Adipocyte (in vitro differentiated cells): ENCODE results near the gene ZDHHC13.

Experiments used
- DNase-seq: peaks from one replicate; pipeline ENCODE4 v3.0.0-alpha.2; 2015; ENCODE audit warnings: low read depth
- H3K27me3 ChIP-seq: replicated peaks from 2 replicates; pipeline ENCODE4 v1.7.0; 2013; ENCODE audit warnings: mild to moderate bottlenecking, low read length, moderate library complexity; ENCODE audit not compliant: control insufficient read depth, insufficient read depth
- H3K36me3 ChIP-seq: 2 replicates; pipeline ENCODE4 v1.7.0; 2013; ENCODE audit warnings: low read length, mild to moderate bottlenecking, moderate library complexity; ENCODE audit not compliant: control insufficient read depth, insufficient read depth, severe bottlenecking
- H3K4me1 ChIP-seq: 2 replicates; pipeline ENCODE4 v1.7.0; 2013; ENCODE audit warnings: mild to moderate bottlenecking, low read length, moderate library complexity; ENCODE audit not compliant: control insufficient read depth, insufficient read depth
- H3K4me3 ChIP-seq: 2 replicates; pipeline ENCODE4 v1.7.0; 2013; ENCODE audit warnings: mild to moderate bottlenecking, low read length, moderate library complexity
- H3K9ac ChIP-seq: 2 replicates; pipeline ENCODE4 v1.7.0; 2013; ENCODE audit warnings: mild to moderate bottlenecking, low read length, moderate library complexity
- H3K9me3 ChIP-seq: 2 replicates; pipeline ENCODE4 v1.7.0; 2013; ENCODE audit warnings: mild to moderate bottlenecking, low read length, moderate library complexity; ENCODE audit not compliant: control insufficient read depth

ZDHHC13 gene

GRCh38 chr11:19083166-19083565, 33.8 kb upstream of the ZDHHC13 start:
- Histone ChIP-seq H3K4me1 (peaks cover 23% of the 10 kb centered on the region), H3K9me3 (no peaks in the 10 kb centered on the region), H3K4me3 (no peak overlapping the region), H3K27me3 (peaks cover 7% of the 10 kb centered on the region), H3K36me3 (no peaks in the 10 kb centered on the region), H3K9ac (no peak overlapping the region)
- no peak for DNase-seq

GRCh38 chr11:19084661-19085315, 32.2 kb upstream of the ZDHHC13 start:
- Histone ChIP-seq H3K27me3 (peaks cover 7% of the 10 kb centered on the region), H3K4me3 (no peak overlapping the region), H3K9me3 (no peaks in the 10 kb centered on the region), H3K4me1 (peaks cover 8% of the 10 kb centered on the region), H3K36me3 (no peaks in the 10 kb centered on the region), H3K9ac (no peak overlapping the region)
- DNase-seq, result no peak

- peak; percentile 49 for DNase-seq
- Histone ChIP-seq H3K9me3 (no peaks in the 10 kb centered on the region), H3K4me1 (no peaks in the 10 kb centered on the region), H3K36me3 (no peaks in the 10 kb centered on the region), H3K9ac (no peak overlapping the region), H3K27me3 (peaks cover 10% of the 10 kb centered on the region), H3K4me3 (no peak overlapping the region)
Observed at GRCh38 chr11:19087658-19088057, 29.3 kb upstream of the ZDHHC13 start.

GRCh38 chr11:19088791-19089190, 28.2 kb upstream of the ZDHHC13 start:
- H3K27me3 ChIP-seq, result peaks cover 5% of the 10 kb centered on the region
- DNase-seq, result no peak

GRCh38 chr11:19089421-19089820, 27.5 kb upstream of the ZDHHC13 start:
- Histone ChIP-seq H3K4me1 (no peaks in the 10 kb centered on the region), H3K9me3 (no peaks in the 10 kb centered on the region), H3K27me3 (peaks cover 5% of the 10 kb centered on the region), H3K4me3 (no peak overlapping the region), H3K36me3 (no peaks in the 10 kb centered on the region), H3K9ac (no peak overlapping the region)
- DNase-seq, result no peak

More at GRCh38 chr11:19088791-19089190, 28.2 kb upstream of the ZDHHC13 start:
- Histone ChIP-seq H3K9ac (no peak overlapping the region), H3K4me3 (no peak overlapping the region), H3K9me3 (no peaks in the 10 kb centered on the region), H3K36me3 (no peaks in the 10 kb centered on the region), H3K4me1 (no peaks in the 10 kb centered on the region)

GRCh38 chr11:19091366-19091765, 25.6 kb upstream of the ZDHHC13 start:
- no peaks in the 10 kb centered on the region for H3K9me3 ChIP-seq
- no peak overlapping the region for H3K9ac ChIP-seq
- no peaks in the 10 kb centered on the region for H3K4me1 ChIP-seq
- DNase-seq, result no peak
- H3K4me3 ChIP-seq, result no peak overlapping the region
- no peaks in the 10 kb centered on the region for H3K36me3 ChIP-seq
- peaks cover 16% of the 10 kb centered on the region for H3K27me3 ChIP-seq

GRCh38 chr11:19092342-19092741, 24.6 kb upstream of the ZDHHC13 start:
- DNase-seq, result no peak
- Histone ChIP-seq H3K36me3 (no peaks in the 10 kb centered on the region), H3K27me3 (peaks cover 26% of the 10 kb centered on the region), H3K4me3 (no peak overlapping the region), H3K9ac (no peak overlapping the region), H3K9me3 (no peaks in the 10 kb centered on the region), H3K4me1 (no peaks in the 10 kb centered on the region)

- Histone ChIP-seq H3K4me3 (no peak overlapping the region), H3K9ac (no peak overlapping the region), H3K36me3 (no peaks in the 10 kb centered on the region), H3K9me3 (no peaks in the 10 kb centered on the region), H3K4me1 (no peaks in the 10 kb centered on the region), H3K27me3 (peaks cover 30% of the 10 kb centered on the region)
- DNase-seq, result no peak
Observed at GRCh38 chr11:19092850-19093249, 24.1 kb upstream of the ZDHHC13 start.

GRCh38 chr11:19093976-19094375, 23.0 kb upstream of the ZDHHC13 start:
- H3K9ac ChIP-seq, result no peak overlapping the region
- H3K4me1 ChIP-seq, result no peaks in the 10 kb centered on the region
- H3K27me3 ChIP-seq, result peaks cover 37% of the 10 kb centered on the region
- peak; percentile 30 for DNase-seq
- H3K36me3 ChIP-seq, result no peaks in the 10 kb centered on the region
- H3K9me3 ChIP-seq, result no peaks in the 10 kb centered on the region
- no peak overlapping the region for H3K4me3 ChIP-seq

GRCh38 chr11:19094859-19095258, 22.1 kb upstream of the ZDHHC13 start:
- no peak overlapping the region for H3K4me3 ChIP-seq
- no peaks in the 10 kb centered on the region for H3K9me3 ChIP-seq
- H3K9ac ChIP-seq, result no peak overlapping the region
- no peaks in the 10 kb centered on the region for H3K4me1 ChIP-seq
- H3K27me3 ChIP-seq, result peaks cover 44% of the 10 kb centered on the region
- H3K36me3 ChIP-seq, result no peaks in the 10 kb centered on the region
- DNase-seq, result no peak

GRCh38 chr11:19099093-19099492, 17.9 kb upstream of the ZDHHC13 start:
- H3K9ac ChIP-seq, result no peak overlapping the region
- no peak for DNase-seq
- no peak overlapping the region for H3K4me3 ChIP-seq
- H3K27me3 ChIP-seq, result peaks cover 78% of the 10 kb centered on the region
- no peaks in the 10 kb centered on the region for H3K36me3 ChIP-seq
- H3K4me1 ChIP-seq, result no peaks in the 10 kb centered on the region
- H3K9me3 ChIP-seq, result peaks cover 12% of the 10 kb centered on the region

- peaks cover 12% of the 10 kb centered on the region for H3K9me3 ChIP-seq
- H3K4me1 ChIP-seq, result no peaks in the 10 kb centered on the region
- H3K9ac ChIP-seq, result no peak overlapping the region
- DNase-seq, result no peak
- H3K4me3 ChIP-seq, result no peak overlapping the region
- no peaks in the 10 kb centered on the region for H3K36me3 ChIP-seq
- H3K27me3 ChIP-seq, result peaks cover 81% of the 10 kb centered on the region
Observed at GRCh38 chr11:19100885-19101284, 16.1 kb upstream of the ZDHHC13 start.
